Subcutaneous adipose tissue (tissue), 4 donors: Measurements from ENCODE around the gene JADE3. TPM values are rescaled to one million over a fixed set of nuclear protein-coding genes. Genes with fewer than 3 reads are reported as not detected.

Experiments
- CTCF ChIP-seq: fragments of 450-650 bp; IDR thresholded peaks from one replicate; pipeline ENCODE4 v1.5.1; 2016; ENCODE audit warnings: low read depth, mild to moderate bottlenecking, control low read depth, antibody characterized with exemption, moderate library complexity
- total RNA-seq, 4 donors: library from RNA; depleted of rRNA; stranded (reverse); fragments of >200 nt; gene quantifications; one replicate each; pipeline ENCODE4 v1.1.0, GENCODE V29; 2016

The JADE3 gene
- total RNA-seq, 4 donors from 2014 or later: 6.8 to 8.3 (median 8.1) TPM

GRCh38 chrX:46978341-46979291 is 66.4 kb downstream of the JADE3 start:
- TF ChIP-seq CTCF: no peak

GRCh38 chrX:46984705-46985104 is 72.5 kb downstream of the JADE3 start:
- no peak for TF ChIP-seq CTCF

GRCh38 chrX:46989548-46989947 is 77.3 kb downstream of the JADE3 start:
- no peak for TF ChIP-seq CTCF

GRCh38 chrX:46991664-46992063 is 79.4 kb downstream of the JADE3 start:
- no peak for TF ChIP-seq CTCF

- no peak for TF ChIP-seq CTCF
Measured at GRCh38 chrX:46992070-46992469, 79.8 kb downstream of the JADE3 start.

- TF ChIP-seq CTCF: no peak
Measured at GRCh38 chrX:46994096-46994495, 81.9 kb downstream of the JADE3 start.

- no peak for TF ChIP-seq CTCF
Measured at GRCh38 chrX:47012131-47012530, 99.9 kb downstream of the JADE3 start.
